HEK293T (cell line): ENCODE data around the gene PSMA8.

Experiments used
- ARNT ChIP-seq: fragments of 450-650 bp; IDR thresholded peaks from 2 replicates; pipeline ENCODE4 v1.6.1; 2017; ENCODE audit warnings: mild to moderate bottlenecking
- BHLHE40 ChIP-seq: fragments of 450-650 bp; IDR thresholded peaks from 2 replicates; pipeline ENCODE4 v1.6.1; 2016; ENCODE audit warnings: mild to moderate bottlenecking, moderate library complexity, borderline replicate concordance
- ELF4 ChIP-seq: fragments of 450-650 bp; IDR thresholded peaks from 2 replicates; pipeline ENCODE4 v1.6.1; 2017; ENCODE audit warnings: antibody characterized with exemption
- FOXA1 ChIP-seq: fragments of 450-650 bp; IDR thresholded peaks from 2 replicates; pipeline ENCODE4 v1.6.1; 2016; ENCODE audit warnings: mild to moderate bottlenecking
- FOXK2 ChIP-seq: fragments of 450-650 bp; IDR thresholded peaks from 2 replicates; pipeline ENCODE4 v1.6.1; 2016; ENCODE audit warnings: mild to moderate bottlenecking
- NFRKB ChIP-seq: fragments of 450-650 bp; IDR thresholded peaks from 2 replicates; pipeline ENCODE4 v1.6.1; 2016; ENCODE audit warnings: mild to moderate bottlenecking, moderate library complexity
- PKNOX1 ChIP-seq: fragments of 450-650 bp; IDR thresholded peaks from 2 replicates; pipeline ENCODE4 v1.6.1; 2016
- SP1 ChIP-seq: fragments of 450-650 bp; IDR thresholded peaks from 2 replicates; pipeline ENCODE4 v1.6.1; 2017
- SUZ12 ChIP-seq: fragments of 450-650 bp; IDR thresholded peaks from 2 replicates; pipeline ENCODE4 v1.6.1; 2016; ENCODE audit warnings: mild to moderate bottlenecking
- TARDBP ChIP-seq: fragments of 450-650 bp; IDR thresholded peaks from 2 replicates; pipeline ENCODE4 v1.6.1; 2016
- ZNF384 ChIP-seq: fragments of 450-650 bp; IDR thresholded peaks from 2 replicates; pipeline ENCODE4 v1.6.1; 2016

- TF ChIP-seq ZNF384 = no peak
- TF ChIP-seq BHLHE40 = no peak
- TF ChIP-seq FOXA1 = no peak
- TF ChIP-seq TARDBP = no peak
- no peak for TF ChIP-seq ARNT
- no peak for TF ChIP-seq FOXK2
- no peak for TF ChIP-seq SP1
- no peak for TF ChIP-seq SUZ12
- TF ChIP-seq ELF4 = no peak
- TF ChIP-seq PKNOX1 = no peak
- TF ChIP-seq NFRKB = no peak
These were observed 48.6 kb upstream of the PSMA8 start for GRCh38 chr18:26085056-26085455.
